HEK293T (cell line): ENCODE data around the gene GMIP.

Source experiments
- BHLHE40 ChIP-seq: fragments of 450-650 bp; IDR thresholded peaks from 2 replicates; pipeline ENCODE4 v1.6.1; 2016; ENCODE audit warnings: mild to moderate bottlenecking, moderate library complexity, borderline replicate concordance
- FOXA1 ChIP-seq: fragments of 450-650 bp; IDR thresholded peaks from 2 replicates; pipeline ENCODE4 v1.6.1; 2016; ENCODE audit warnings: mild to moderate bottlenecking
- FOXM1 ChIP-seq: fragments of 450-650 bp; IDR thresholded peaks from 2 replicates; pipeline ENCODE4 v1.6.1; 2017; ENCODE audit warnings: mild to moderate bottlenecking, borderline replicate concordance
- NFRKB ChIP-seq: fragments of 450-650 bp; IDR thresholded peaks from 2 replicates; pipeline ENCODE4 v1.6.1; 2016; ENCODE audit warnings: mild to moderate bottlenecking, moderate library complexity
- PKNOX1 ChIP-seq: fragments of 450-650 bp; IDR thresholded peaks from 2 replicates; pipeline ENCODE4 v1.6.1; 2016
- ZNF384 ChIP-seq: fragments of 450-650 bp; IDR thresholded peaks from 2 replicates; pipeline ENCODE4 v1.6.1; 2016

- TF ChIP-seq PKNOX1 (no peak), ZNF384 (no peak), FOXM1 (no peak), BHLHE40 (no peak), FOXA1 (no peak), NFRKB (no peak)
These were observed 6.9 kb upstream of the GMIP start for GRCh38 chr19:19650331-19650730.
